Osteocyte (in vitro differentiated cells): Measurements from ENCODE around the gene OPALIN. TPM values are rescaled to one million over a fixed set of nuclear protein-coding genes. Genes with fewer than 3 reads are reported as not detected.

ENCODE experiments used
- DNase-seq: peaks from one replicate; pipeline ENCODE4 v3.0.0; 2021; ENCODE audit warnings: mixed read lengths; ENCODE audit not compliant: unreplicated experiment; ENCODE audit errors: extremely low spot score
- H3K27ac Mint-ChIP-seq: one replicate; pipeline ENCODE4 v1.8.0; 2021; ENCODE audit warnings: mild to moderate bottlenecking, mixed read lengths; ENCODE audit not compliant: unreplicated experiment
- H3K27me3 Mint-ChIP-seq: one replicate; pipeline ENCODE4 v1.8.0; 2021; ENCODE audit warnings: mixed read lengths; ENCODE audit not compliant: unreplicated experiment
- H3K36me3 Mint-ChIP-seq: one replicate; pipeline ENCODE4 v1.8.0; 2021; ENCODE audit warnings: mixed read lengths; ENCODE audit not compliant: unreplicated experiment
- H3K4me1 Mint-ChIP-seq: one replicate; pipeline ENCODE4 v1.8.0; 2021; ENCODE audit warnings: mixed read lengths; ENCODE audit not compliant: unreplicated experiment
- H3K4me3 Mint-ChIP-seq: one replicate; pipeline ENCODE4 v1.8.0; 2021; ENCODE audit warnings: mild to moderate bottlenecking, moderate library complexity, mixed read lengths; ENCODE audit not compliant: unreplicated experiment
- H3K9me3 Mint-ChIP-seq: one replicate; pipeline ENCODE4 v1.8.0; 2021; ENCODE audit warnings: mixed read lengths; ENCODE audit not compliant: unreplicated experiment
- total RNA-seq: library from RNA; stranded (reverse); gene quantifications from 2 replicates; pipeline ENCODE4 v1.2.1, GENCODE V29; 2021
- TF ChIP-seq, protein P1 (sequence below): fragments of 200-600 bp; sonication (generic); IDR thresholded peaks from 2 replicates; pipeline ENCODE4 v1.5.0; 2021; ENCODE audit warnings: antibody characterized with exemption, mild to moderate bottlenecking, moderate library complexity

OPALIN gene
- total RNA-seq, 1 donor from 2014 or later = not detected

DNA sequence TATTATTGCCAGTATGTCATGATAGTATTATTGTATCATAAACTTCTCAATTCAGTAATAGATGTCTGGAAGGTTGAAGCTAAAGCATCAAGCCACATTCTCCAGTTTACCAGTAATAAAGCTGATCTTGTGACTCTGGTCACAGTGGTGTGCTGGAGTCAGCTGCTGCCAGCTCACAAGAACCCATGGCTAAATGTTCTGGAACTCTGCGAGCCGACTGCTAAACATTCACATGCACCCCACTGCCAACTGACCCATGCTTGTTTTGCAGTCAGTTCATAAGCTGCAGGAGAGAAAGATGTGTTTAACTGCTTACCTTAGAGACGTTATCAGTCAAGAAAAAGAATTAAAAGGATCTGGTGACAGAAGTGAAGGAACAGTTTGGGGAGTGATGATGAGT lies 60.4 kb downstream of the OPALIN start:
- TF ChIP-seq, protein P1, sequence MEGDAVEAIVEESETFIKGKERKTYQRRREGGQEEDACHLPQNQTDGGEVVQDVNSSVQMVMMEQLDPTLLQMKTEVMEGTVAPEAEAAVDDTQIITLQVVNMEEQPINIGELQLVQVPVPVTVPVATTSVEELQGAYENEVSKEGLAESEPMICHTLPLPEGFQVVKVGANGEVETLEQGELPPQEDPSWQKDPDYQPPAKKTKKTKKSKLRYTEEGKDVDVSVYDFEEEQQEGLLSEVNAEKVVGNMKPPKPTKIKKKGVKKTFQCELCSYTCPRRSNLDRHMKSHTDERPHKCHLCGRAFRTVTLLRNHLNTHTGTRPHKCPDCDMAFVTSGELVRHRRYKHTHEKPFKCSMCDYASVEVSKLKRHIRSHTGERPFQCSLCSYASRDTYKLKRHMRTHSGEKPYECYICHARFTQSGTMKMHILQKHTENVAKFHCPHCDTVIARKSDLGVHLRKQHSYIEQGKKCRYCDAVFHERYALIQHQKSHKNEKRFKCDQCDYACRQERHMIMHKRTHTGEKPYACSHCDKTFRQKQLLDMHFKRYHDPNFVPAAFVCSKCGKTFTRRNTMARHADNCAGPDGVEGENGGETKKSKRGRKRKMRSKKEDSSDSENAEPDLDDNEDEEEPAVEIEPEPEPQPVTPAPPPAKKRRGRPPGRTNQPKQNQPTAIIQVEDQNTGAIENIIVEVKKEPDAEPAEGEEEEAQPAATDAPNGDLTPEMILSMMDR = no peak
- DNase-seq = no peak
- Mint-ChIP-seq H3K36me3 (no peaks in the 10 kb centered on the region), H3K4me3 (no peak overlapping the region), H3K4me1 (no peaks in the 10 kb centered on the region), H3K27ac (no peak overlapping the region), H3K9me3 (no peaks in the 10 kb centered on the region), H3K27me3 (peaks cover 67% of the 10 kb centered on the region)

DNA sequence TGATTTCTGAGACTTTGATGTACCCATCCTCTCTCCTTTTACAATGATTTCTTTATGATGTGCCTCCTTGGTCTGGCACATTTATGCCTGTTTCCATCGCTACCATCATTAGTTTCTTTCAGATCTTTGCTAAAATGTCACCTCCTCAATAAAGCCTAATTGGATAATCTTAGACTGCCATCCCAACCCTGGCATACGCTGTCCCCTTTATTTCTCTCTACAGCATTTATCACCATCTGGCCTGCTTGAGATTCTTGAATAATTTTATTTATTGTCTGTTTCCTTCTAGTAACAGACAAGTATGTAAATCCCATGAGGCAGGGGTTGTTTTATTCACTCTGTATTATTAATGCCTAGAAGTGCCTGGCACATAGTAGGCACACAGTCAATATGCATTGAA lies 61.3 kb downstream of the OPALIN start:
- Mint-ChIP-seq H3K27me3 (peaks cover 68% of the 10 kb centered on the region), H3K9me3 (no peaks in the 10 kb centered on the region), H3K27ac (no peak overlapping the region), H3K4me3 (no peak overlapping the region), H3K36me3 (no peaks in the 10 kb centered on the region), H3K4me1 (no peaks in the 10 kb centered on the region)
- TF ChIP-seq, protein P1 = no peak
- DNase-seq = no peak

DNA sequence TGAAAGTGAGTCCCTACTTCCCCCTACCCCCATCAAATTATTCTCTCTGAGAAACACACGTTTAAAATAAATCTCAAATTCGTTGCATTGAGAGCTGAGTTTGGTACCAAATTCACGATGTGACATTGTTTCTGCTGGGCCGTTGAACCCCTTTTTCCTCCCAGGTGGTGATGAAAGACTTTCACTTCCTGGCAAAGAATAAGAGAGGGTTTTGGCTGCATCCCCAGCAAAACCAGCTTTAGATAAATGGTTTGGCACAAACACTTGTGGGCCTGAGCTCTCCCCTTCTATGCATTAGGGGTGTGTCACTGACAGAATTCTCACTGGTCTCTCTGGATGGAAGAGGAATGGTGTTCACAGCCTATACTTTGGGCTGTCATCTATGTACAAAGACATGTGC lies 63.3 kb downstream of the OPALIN start:
- H3K27me3 Mint-ChIP-seq = peaks cover 63% of the 10 kb centered on the region
- H3K9me3 Mint-ChIP-seq = no peaks in the 10 kb centered on the region
- no peak overlapping the region for H3K27ac Mint-ChIP-seq
- no peaks in the 10 kb centered on the region for H3K36me3 Mint-ChIP-seq
- no peak for DNase-seq
- H3K4me3 Mint-ChIP-seq = no peak overlapping the region
- H3K4me1 Mint-ChIP-seq = no peaks in the 10 kb centered on the region
- TF ChIP-seq, protein P1 = no peak

Other genes with a start within 250 kb of the OPALIN start
- 14.9 and 15.6 TPM in 2 replicates for gene ZNF518A, start 228.7 kb downstream of the OPALIN start, total RNA-seq
- gene BLNK, start 87.4 kb downstream of the OPALIN start, total RNA-seq = not detected in 2 replicates
- not detected in 2 replicates for gene DNTT, start 54.6 kb downstream of the OPALIN start, total RNA-seq
- 0.18 TPM in 1 of 2 replicates, not detected in the other for gene TLL2, start 154.9 kb upstream of the OPALIN start, total RNA-seq
- 150 and 151 TPM in 2 replicates for gene TM9SF3, start 228.0 kb upstream of the OPALIN start, total RNA-seq